Pancreas (tissue), 10 donors: ENCODE results near the gene SMC3. TPM values are rescaled to one million over a fixed set of nuclear protein-coding genes. Genes with fewer than 3 reads are reported as not detected.
"Not testable (repeated sequence)": the region's sequence is repeated elsewhere in the genome, so short reads cannot be mapped to it uniquely, and the experiment has no call there.

Source experiments
- ATAC-seq, 4 donors: fragments of 200-7000 bp; cut with Tn5 transposase; one replicate each; pipeline versions ENCODE4 v1.8.0 to v1.9.1; 2020; ENCODE audit warnings: mild to moderate bottlenecking in 4 of 4, moderate library complexity in 4 of 4
- DNase-seq, 6 donors: peaks; one replicate each; pipeline ENCODE4 v3.0.0-alpha.2; 2020
- FAIRE-seq: peaks from 2 replicates; lab custom pipeline; 2012; peaks lifted over from hg19 to GRCh38; lab: Jason Lieb, UNC
- H3K27ac ChIP-seq, 4 donors: fragments of 200-600 bp; sonication (generic); 1 replicate in 3 of 4; 2 replicates in 1 of 4; pipeline versions ENCODE4 v1.5.0 to v1.8.0; 2020
- H3K27me3 ChIP-seq, 4 donors: fragments of 200-600 bp; one replicate each; pipeline ENCODE4 v1.8.0; 2021
- H3K36me3 ChIP-seq, 3 donors: fragments of 200-600 bp; sonication (generic) in 1 of 3; one replicate each; pipeline versions ENCODE4 v1.5.0 to v1.8.0; 2020 to 2021
- H3K4me1 ChIP-seq, 3 donors: fragments of 200-600 bp; one replicate each; pipeline ENCODE4 v1.8.0; 2021
- H3K4me3 ChIP-seq, 4 donors: fragments of 200-600 bp; sonication (generic) in 2 of 4; one replicate each; pipeline versions ENCODE4 v1.5.0 to v1.8.0; 2020 to 2021
- H3K9me3 ChIP-seq, 4 donors: fragments of 200-600 bp; one replicate each; pipeline ENCODE4 v1.8.0; 2021
- WGBS, 2 donors: extraction: QIAGEN DNeasy Blood & Tissue Kit; methylation state at CpG; one replicate each; pipeline ENCODE4 v1.1.7; 2013; 5-methylcytosine and 5-hydroxymethylcytosine counted together
- intact Hi-C, 3 donors: fragments of 100-400 bp; cut with DNase I; formaldehyde crosslinking; loops; one replicate each; pipeline versions ENCODE4 v1.11.1 to v1.14.2; 2022
- polyA plus RNA-seq, 2 donors: library from polyadenylated mRNA; stranded (reverse); fragments of 200-250 nt; gene quantifications; one replicate each; pipeline ENCODE4 v1.2.3, GENCODE V29; 2013
- total RNA-seq, 6 donors: library from RNA; stranded (reverse); fragmentation: NEBNext Ultra II Directional in 4 of 6; extraction: Animal tissue kit (Norgen Biotek cat#: 25700) in 4 of 6; gene quantifications; one replicate each; pipeline versions ENCODE4 v1.2.1 to v1.2.4, GENCODE V29; 2021 to 2023
- TF ChIP-seq, protein P1 (sequence below), 4 donors: fragments of 200-600 bp; sonication (generic) in 3 of 4; IDR thresholded peaks; one replicate each; pipeline versions ENCODE4 v1.5.0 to v1.8.0; 2021; ENCODE audit warnings: antibody characterized with exemption in 4 of 4
- donor health status: healthy with polysubstance abuse.
- donor health status: DM: no; HTN: no; CAD: no; lungs with moderate emphysema.
- donor health status: DM: no; HTN: no; CAD: no.
- donor health status: control.
- donor health status: control.
- donor health status: Bipolar disorder and iron deficiency.
- donor health status: DM: yes; HTN: yes; CAD: no.
- donor health status: DM: no; HTN: no; CAD: no.
- donor health status: DM: no; HTN: no; CAD: no.
- donor health status: DM: yes; HTN: yes; CAD: no.

The SMC3 gene
- total and polyA plus RNA-seq, 8 donors = 7.7 to 22.7 (median 17.7) TPM

DNA sequence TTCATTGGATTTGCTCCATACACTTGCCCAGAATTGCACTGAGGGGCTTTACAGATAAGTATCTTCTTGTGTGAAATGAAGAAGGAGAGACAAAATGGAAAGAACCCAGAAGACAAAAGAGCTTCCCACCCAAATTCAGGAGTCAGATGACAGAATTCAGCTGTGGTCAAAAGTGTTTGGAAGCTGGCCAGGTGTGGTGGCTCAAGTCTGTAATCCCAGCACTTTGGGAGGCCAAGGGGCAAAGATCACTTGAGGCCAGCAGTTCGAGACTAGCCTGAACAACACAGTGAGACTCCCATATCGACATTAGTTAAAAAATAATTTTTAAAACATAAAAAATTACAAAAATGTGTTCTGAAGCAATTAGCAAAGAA, 42.6 kb upstream of the SMC3 start:
- 59 to 69% methylated on average over 2 of the region's 2 CpGs for WGBS, 2 donors
- H3K4me3 ChIP-seq = no peak overlapping the region
- ATAC-seq (no peak), FAIRE-seq (no peak), DNase-seq (no peak)
- intact Hi-C loops = no loop called here
- H3K27me3 ChIP-seq = no peaks in the 10 kb centered on the region
- no peak overlapping the region for H3K27ac ChIP-seq
- H3K4me1 ChIP-seq = peaks cover 0 to 12% (median 5%) of the 10 kb centered on the region in 3 donors
- H3K9me3 ChIP-seq = no peaks in the 10 kb centered on the region
- H3K36me3 ChIP-seq = no peaks in the 10 kb centered on the region
- TF ChIP-seq, protein P1, sequence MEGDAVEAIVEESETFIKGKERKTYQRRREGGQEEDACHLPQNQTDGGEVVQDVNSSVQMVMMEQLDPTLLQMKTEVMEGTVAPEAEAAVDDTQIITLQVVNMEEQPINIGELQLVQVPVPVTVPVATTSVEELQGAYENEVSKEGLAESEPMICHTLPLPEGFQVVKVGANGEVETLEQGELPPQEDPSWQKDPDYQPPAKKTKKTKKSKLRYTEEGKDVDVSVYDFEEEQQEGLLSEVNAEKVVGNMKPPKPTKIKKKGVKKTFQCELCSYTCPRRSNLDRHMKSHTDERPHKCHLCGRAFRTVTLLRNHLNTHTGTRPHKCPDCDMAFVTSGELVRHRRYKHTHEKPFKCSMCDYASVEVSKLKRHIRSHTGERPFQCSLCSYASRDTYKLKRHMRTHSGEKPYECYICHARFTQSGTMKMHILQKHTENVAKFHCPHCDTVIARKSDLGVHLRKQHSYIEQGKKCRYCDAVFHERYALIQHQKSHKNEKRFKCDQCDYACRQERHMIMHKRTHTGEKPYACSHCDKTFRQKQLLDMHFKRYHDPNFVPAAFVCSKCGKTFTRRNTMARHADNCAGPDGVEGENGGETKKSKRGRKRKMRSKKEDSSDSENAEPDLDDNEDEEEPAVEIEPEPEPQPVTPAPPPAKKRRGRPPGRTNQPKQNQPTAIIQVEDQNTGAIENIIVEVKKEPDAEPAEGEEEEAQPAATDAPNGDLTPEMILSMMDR (IDR thresholded peaks at IDR 0.05) = no peak

DNA sequence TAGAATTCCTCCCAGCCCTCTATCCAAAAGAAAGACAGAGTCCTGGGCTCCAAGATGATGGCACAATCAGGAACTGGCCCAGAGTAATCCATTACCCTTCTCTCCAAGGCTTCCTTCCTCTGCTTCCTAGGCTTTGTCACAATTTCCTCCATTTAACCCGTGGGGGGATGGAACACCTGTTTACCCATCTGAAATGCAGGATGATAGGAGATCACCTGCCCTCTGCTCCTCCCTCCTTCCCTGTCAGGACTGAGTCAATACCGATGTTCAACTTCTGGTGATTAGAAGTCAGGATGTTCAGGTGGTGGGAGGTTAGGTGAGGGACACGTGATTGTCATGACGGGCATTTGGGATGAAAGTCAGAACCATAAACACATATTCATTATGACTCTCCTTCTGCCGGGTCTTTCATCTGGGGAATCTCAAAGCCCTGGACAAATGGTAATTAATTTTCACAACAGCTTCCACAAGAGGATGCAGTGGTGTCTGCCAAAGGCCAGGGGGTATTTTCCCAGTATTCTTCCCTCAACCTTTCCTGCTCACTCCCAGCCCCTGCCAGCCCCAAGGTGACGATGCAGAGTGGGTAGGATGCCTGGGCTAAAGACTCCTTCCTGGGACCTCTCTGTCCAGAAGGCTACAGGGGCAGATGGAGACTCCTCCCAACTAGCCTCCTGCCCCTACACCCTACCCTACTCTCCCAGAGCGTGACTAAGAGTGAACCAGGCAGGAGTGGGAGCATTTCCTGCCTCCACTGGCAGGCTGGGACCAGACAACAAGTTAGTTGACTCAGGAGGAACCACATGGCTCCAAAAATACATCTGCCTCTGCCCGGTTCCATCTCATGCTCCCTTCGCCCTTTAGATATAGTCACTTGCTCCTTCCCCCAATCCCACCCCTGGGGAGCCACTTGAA, 41.9 kb upstream of the SMC3 start:
- Histone ChIP-seq H3K27ac (no peak overlapping the region), H3K4me1 (peaks cover 0 to 12% (median 5%) of the 10 kb centered on the region in 3 donors), H3K27me3 (no peaks in the 10 kb centered on the region), H3K9me3 (no peaks in the 10 kb centered on the region), H3K36me3 (no peaks in the 10 kb centered on the region), H3K4me3 (no peak overlapping the region)
- 78 to 84% methylated on average over 9 of the region's 9 CpGs for WGBS, 2 donors
- TF ChIP-seq, protein P1 (IDR thresholded peaks at IDR 0.05) = no peak
- FAIRE-seq (no peak), ATAC-seq (no peak), DNase-seq (no peak)
- intact Hi-C loops = no loop called here

DNA sequence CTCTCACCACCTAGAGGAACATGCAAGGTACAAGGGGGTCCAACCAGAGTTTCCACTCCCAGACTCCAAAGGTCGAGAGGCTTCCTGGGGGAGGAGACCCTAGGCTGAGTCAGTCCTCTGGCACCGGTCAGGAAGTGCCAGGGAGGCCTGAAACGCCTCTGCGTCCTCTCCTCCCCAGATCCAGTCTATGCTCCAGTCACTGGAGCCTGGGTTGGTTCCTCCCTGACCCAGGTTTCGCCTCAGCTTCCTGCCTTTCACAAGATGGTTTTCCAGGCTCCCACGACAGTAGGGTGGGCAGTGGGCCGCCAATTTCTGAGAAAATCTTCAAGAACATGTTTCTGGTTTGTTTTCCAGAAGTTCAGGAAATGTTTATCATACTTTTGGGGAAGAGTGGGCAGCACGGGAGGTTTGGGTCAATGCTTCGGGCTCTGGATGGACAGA, 39.7 kb upstream of the SMC3 start:
- no peak for DNase-seq
- Histone ChIP-seq H3K4me1 (peaks cover 0 to 5% (median 4%) of the 10 kb centered on the region in 3 donors), H3K27me3 (no peaks in the 10 kb centered on the region), H3K9me3 (no peaks in the 10 kb centered on the region), H3K36me3 (no peaks in the 10 kb centered on the region), H3K27ac (no peak overlapping the region), H3K4me3 (no peak overlapping the region)
- TF ChIP-seq, protein P1 (IDR thresholded peaks at IDR 0.05) = no peak
- 87 to 89% methylated on average over 9 of the region's 9 CpGs for WGBS, 2 donors
- intact Hi-C loops = no loop called here
- no peak for ATAC-seq
- no peak for FAIRE-seq

DNA sequence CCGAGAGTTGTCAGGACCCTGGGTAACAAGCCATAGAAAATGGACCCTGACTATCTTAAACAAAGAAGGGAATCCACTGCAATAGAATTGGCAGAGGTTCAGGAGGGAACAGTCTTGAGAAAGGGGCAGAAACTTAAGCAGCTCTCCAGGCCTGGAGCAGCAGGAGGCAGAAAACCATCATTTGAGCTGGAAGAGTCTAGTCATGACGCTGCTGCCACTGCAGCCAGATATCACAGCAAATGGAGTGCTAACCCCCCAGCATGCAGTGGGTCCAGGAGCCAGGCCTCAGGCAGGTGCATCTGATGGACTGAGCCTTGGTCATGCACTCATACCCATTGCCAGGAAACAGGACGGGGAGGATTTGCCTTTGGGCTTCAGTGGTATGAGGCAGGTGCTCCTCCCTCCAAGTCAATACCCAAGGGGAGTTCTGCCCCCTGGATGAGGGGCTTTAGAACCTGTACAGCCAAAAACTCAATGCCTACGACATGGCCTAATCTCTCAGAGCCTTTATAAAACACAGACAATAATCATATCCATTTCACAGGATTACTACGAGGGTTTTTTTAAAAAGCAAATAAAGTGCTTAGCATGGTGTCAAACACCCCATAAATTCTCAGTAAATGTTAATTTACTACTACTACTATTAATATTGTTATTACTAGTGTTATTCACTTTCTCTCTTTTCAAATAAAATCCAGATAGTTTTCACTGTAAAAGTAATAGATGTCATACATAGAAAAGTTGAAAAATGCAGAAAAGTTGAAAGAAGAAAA, 39.1 kb upstream of the SMC3 start:
- Histone ChIP-seq H3K4me1 (no peaks in the 10 kb centered on the region), H3K9me3 (no peaks in the 10 kb centered on the region), H3K36me3 (no peaks in the 10 kb centered on the region), H3K27ac (no peak overlapping the region), H3K4me3 (no peak overlapping the region), H3K27me3 (no peaks in the 10 kb centered on the region)
- no peak for FAIRE-seq
- intact Hi-C loops = no loop called here
- 84 to 93% methylated on average over 5 of the region's 5 CpGs for WGBS, 2 donors
- TF ChIP-seq, protein P1 (IDR thresholded peaks at IDR 0.05) = no peak
- DNase-seq = no peak
- ATAC-seq = no peak

DNA sequence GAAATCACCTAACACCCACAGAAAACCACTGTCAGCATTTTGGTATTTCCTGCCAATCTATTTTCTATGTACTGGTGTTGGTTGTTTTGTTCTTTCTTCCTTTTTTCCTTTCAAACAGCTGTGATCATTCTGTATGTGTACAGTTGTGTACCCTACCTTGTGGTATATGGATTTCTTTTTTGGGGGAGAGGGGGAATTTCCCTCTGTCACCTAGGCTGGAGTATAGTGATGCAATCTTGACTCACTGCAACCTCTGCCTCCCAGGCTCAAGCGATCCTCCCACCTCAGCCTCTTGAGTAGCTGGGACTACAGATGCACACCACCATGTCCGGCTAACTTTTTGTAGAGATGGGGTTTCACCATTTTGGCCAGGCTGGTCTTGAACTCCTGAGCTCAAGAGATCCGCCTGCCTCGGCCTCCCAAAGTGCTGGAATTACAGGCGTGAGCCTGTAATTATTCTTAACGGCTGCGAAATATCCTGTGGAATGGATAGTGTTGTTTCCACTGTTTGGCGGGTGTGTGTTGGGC, 38.4 kb upstream of the SMC3 start:
- H3K27ac ChIP-seq, DNase-seq, ATAC-seq, H3K36me3 ChIP-seq, FAIRE-seq, intact Hi-C loops, H3K4me1 ChIP-seq, H3K27me3 ChIP-seq, H3K9me3 ChIP-seq, H3K4me3 ChIP-seq: not testable (repeated sequence)
- 93 to 96% methylated on average over 8 of the region's 8 CpGs for WGBS, 2 donors
